Raji (cell line): ENCODE data around the gene APOF.
A peak's percentile ranks its signal among the peaks of the same experiment; 100 is the strongest.

ENCODE experiments used
- POLR2A ChIP-seq: IDR thresholded peaks from 2 replicates; pipeline ENCODE4 v1.6.1; 2011; ENCODE audit warnings: low read depth, low read length, control low read depth; ENCODE audit not compliant: insufficient read depth

The APOF gene

DNA sequence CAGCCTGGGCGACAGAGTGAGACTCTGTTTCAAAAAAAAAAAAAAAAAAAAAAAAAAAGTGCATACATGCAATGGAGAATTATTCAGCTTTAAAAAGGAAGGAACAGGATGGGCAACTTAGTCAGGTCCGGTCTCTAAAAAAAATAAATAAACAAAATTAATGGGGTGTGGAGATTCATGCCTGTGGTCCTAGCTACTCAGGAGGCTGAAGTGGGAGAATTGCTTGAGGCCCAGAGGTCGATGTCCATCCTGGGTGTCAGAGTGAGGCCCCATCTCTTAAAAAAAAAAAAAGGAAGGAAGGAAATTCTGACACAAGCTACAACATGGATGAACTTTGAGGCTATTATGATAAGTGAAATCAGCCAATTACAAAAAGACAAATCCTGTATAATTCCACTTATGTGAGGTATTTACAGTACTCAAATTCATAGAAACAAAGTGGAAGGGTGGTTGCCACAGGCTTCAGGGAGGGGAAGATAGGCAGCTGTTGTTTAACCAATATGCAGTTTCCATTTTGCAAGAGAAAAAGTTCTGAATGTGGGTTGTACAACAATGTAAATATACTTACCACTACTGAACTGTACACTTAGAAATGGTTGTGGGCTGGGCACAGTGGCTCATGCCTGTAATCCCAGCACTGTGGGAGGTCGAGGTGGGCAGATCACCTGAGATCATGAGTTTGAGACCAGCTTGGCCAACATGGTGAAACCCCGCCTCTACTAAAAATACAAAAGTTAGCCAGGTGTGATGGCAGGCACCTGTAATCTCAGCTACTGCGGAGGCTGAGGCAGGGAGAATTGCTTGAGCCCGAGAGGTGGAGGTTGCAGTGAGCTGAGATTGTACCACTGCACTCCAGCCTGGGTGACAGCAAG, 12.3 kb upstream of the APOF start:
- TF ChIP-seq POLR2A, result 0 out of 2 replicates have a peak, but pooled peaks have one; percentile 10

DNA sequence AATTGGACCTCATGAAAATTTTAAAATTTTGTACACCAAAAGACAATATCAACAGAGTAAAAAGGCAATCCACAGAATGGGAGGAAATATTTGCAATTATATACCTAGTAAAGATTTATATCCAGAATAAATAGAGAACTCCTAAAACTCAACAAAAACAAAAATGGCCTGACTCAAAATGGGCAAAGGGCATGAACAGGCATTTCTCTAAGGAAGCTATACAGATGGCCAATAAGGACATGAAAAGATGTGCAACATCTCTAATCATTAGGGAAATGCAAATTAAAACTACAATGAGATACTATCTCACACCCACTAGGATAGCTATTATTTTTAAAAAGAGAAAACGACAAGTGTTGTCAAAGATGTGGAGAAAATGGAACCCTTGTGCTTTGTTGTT, 10.9 kb upstream of the APOF start:
- TF ChIP-seq POLR2A, result no peak

DNA sequence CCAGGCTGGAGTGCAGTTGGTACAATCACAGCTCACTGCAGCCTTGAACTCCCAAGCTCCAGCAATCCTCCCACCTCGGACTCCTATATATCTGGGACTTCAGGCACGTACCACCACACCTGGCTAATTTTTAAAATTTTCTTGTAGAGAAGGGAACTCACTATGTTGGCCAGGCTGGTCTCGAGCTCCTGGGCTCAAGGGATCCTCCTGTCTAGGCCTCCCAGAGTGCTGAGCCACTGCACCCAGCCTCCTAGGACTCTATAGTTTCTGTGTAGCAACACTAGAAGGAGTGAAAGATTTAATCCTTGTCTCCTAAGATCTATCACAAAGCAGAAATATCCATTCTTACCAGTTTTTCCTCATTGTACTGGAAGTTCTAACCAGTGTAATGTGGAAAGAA, 4.3 kb upstream of the APOF start:
- TF ChIP-seq POLR2A, result no peak

DNA sequence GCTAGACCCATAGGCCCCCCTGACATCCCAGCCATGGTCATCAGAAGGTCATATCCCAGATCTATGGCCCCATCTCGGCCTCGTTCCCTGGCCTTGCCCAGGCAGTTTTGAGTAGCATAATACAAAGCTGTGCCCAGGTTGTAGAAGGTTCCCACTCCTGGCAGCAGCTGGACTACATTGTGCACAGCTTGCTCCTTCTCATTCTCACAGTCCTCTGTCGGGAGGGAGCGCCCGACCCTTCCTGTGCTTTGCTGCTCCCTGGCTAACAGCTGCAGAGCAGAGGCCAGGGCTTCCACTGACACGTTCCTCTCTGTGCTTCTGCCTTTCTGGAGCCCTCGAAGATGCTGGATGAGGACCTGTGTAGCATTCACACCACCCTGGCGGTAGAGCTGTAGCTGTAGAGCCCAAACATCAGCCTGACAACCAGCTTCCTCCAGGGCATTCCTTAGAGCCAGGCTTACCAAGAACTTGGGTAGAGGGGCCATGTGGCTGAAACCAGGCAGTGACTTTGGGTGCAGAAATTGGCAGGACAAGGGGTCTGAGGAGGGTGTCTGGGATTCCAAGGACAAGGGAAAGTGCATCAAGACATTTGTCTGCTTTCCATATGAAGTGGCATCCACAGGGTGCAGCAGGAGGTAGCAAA, 1.0 kb downstream of the APOF start:
- TF ChIP-seq POLR2A, result no peak

DNA sequence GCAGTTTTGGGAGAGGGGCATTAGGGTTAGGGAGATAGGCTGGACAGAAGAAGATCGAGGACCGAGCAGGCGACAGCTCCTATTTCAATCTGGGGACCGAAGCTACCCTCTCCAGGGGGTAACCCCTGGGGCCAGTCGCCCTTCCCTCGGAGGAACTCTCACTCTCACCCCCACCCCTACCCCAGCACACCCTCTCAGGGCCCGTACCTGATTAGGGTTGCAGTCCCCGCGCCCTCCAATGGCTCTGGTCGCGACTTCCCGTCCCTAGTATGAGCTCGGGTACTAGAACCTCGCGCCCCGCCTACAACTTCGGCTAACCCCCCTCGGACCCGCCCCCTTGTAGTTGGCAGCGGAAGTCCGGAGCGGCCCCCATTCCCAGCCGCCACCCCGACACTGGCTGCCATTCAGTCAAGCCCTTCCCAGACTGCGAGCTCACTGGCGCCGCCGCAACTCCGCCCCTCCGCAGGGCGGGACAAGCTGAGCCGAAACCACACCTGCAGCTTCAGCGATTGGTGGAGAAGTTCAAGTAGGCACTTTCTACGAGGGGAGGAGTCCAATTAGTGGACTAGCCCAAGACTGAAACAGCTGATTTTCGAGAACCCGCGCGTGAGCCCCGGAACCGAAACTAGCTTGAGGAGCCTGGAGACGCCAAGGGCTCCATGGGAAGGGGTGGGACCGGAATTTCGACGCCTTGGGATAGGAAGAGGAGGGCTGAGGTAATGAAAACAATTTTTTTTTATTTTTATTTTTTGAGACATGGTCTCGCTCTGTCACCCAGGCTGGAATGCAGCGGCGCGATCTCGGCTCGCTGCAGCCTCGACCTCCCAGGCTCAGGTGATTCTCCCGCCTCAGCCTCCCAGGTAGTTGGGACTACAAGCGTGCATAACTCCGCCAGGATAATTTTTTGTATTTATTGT, 2.5 kb downstream of the APOF start, which contains the start of gene STAT2:
TSS of gene STAT2 (minus strand) at position 257 of the 917 bp plus-strand sequence. CDS start 3,536 bp downstream, outside the sequence.
- TF ChIP-seq POLR2A, result peak; percentile 82

DNA sequence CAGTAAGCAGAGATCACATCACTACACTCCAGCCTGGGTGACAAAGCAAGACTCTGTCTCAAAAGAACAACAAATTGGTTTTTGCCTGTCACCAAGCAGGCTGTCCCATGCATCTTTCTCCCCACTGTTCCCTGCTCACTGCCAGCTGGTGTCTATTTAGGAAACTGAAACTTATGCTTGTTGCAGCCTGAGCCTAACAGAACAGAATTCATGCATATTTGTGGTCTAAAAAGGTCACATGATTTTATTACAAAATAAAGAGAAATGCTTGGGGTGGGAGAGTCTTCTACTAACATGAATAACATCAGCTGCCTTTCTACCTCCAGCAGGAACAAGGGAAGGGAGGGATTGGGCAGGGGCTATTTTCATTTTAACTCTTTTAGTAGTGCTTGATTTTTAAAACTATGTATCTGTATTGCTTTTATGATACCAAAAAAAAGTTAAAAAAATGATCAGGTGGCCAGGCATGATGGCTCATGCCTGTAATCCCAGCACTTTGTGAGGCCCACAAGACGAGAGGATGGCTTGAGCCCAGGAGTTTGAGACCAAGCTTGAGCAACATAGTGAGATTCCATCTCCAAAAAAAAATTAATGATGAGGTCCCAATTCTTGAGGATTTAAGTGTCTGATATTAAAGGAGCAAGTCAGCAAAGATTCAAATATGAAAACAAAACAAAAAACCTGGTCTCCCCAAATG, 3.7 kb downstream of the APOF start:
- no peak for TF ChIP-seq POLR2A

DNA sequence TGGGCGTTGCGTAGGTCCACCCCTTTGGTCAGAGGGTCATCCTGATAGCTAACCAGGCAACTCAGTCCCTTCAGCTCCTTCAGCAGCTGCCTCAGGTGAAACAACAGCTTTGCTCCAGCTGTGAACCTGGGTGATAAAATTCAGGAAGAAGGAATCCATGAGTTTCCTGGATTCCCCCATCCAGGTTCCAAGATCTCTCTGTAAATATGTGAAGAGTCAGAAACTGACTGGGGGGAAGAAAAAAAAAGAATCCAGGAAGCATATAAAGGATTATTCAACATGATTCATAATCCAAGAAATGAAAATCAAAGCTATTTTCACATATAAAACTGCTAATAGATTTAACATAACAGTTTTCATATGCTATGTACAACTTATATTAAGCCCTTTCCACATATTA, 11.3 kb downstream of the APOF start:
- no peak for TF ChIP-seq POLR2A

DNA sequence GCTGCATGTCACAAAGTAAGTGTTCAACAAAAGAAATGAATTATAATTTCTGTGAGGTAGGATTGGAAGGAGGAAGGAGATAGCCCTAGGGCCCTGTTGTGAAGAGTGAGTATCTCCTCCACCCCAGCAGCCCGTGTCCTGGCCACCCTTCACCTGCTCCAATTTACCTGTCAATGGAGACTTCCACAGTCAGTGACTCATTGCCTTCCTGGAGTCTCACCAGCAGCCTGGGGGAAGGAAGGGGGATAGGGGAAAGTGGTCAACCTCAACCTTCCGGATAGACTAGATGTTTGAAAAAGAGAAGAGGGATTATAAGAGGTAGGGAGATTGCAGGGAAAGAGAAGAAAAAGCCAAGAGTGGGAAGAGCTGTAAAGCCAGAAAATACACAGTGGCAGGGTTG, 12.0 kb downstream of the APOF start:
- no peak for TF ChIP-seq POLR2A

DNA sequence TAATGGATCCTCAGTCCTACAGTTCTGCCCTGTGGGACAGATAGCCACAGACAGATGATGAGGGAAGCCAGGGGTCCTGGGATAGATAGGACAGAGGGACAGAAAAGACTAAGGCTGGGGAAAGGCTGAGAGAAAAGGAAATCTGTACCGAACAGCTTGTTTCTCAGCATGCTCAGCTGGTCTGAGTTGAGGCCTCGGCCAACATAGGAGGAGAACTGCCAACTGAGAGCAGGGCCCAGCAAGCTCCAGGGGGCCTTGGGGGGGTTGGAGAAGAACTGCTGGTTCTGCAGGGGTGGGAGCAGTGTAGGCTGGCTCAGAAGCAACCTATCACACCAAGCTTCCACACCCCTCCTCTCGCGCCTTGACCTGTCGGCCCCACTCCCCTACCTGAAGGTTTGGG, 13.9 kb downstream of the APOF start:
- no peak for TF ChIP-seq POLR2A

DNA sequence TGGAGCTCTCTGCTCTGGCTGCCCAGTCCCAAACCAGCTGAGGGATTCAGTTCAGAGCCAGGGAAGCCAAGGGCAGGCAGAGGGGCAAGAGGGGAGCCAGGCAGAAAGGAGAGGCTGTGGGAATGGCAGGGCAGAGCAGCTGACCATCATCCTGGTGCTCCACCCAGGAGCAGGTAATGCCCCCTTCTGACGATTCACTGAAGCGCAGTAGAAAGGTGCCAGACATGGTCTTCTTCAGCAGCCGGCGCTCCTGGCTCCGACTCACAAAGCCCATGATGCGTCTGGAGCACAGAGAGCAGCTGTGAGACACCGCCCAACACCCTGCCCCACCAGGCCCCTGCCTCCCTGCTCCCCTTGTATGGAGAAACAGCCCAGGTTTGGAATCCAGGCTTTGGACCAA, 16.0 kb downstream of the APOF start:
- TF ChIP-seq POLR2A, result no peak

DNA sequence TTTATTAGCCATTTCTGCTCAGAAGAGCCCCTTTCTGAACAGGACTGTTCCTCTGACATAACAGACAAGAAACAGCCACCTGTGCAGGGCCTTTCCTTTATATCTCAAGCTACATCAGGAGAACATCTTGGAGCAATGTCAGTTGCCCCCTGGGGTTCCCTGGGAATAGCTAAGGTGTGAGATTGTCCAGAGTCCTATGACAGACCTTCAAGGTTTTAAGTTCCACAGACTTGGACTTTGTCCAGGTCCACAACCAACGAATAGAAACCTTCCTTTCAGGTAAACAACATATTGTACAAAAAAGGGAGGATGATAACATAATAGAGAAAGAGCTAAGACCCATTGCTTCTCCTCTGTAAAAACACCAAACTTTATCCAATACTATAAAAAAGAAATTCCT, 21.0 kb downstream of the APOF start:
- no peak for TF ChIP-seq POLR2A

DNA sequence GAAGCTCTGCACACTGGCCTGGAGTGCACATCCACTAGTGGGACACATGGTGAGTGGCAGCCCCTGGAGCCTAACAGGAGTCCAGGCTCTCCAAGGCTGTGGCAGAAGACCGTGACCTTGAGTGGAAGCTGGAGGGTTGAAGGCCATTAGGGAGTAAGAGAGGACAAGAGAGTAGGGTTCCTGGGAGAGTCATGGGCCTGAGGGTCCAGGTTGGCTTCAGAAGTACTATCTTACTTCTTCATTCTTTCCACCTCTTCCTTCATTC, 23.6 kb downstream of the APOF start:
- TF ChIP-seq POLR2A, result no peak

DNA sequence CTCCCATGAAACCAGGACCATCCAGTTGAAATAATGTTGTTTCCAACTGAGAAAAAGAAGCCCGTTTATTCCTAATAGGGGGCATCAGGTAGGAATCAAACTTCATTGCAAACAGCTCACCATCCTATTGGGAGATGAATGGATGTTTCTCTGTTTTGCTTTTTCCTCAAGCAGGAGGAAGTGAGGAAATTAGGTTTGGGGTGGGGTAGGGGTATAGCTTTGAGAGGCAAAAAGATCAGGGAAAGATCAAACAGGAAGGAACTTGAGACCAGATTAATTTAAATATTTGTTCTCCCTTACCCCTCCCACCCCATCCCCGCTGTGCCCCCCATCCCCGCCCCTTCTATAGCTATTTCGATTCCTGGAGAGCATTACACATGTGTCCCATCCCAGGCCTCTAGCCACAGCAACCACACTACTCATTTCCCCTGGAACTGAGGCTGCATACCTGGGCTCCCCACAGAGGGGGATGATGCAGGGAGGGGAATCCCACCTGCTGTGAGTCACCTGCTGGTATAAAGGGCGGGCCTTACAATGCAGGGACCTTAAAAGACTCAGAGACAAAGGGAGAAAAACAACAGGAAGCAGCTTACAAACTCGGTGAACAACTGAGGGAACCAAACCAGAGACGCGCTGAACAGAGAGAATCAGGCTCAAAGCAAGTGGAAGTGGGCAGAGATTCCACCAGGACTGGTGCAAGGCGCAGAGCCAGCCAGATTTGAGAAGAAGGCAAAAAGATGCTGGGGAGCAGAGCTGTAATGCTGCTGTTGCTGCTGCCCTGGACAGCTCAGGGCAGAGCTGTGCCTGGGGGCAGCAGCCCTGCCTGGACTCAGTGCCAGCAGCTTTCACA, 24.1 kb downstream of the APOF start, which contains the start of gene IL23A:
TSS of gene IL23A (plus strand) at position 577 of the 850 bp plus-strand sequence. CDS start at position 738, 161 bp downstream.
- no peak for TF ChIP-seq POLR2A

DNA sequence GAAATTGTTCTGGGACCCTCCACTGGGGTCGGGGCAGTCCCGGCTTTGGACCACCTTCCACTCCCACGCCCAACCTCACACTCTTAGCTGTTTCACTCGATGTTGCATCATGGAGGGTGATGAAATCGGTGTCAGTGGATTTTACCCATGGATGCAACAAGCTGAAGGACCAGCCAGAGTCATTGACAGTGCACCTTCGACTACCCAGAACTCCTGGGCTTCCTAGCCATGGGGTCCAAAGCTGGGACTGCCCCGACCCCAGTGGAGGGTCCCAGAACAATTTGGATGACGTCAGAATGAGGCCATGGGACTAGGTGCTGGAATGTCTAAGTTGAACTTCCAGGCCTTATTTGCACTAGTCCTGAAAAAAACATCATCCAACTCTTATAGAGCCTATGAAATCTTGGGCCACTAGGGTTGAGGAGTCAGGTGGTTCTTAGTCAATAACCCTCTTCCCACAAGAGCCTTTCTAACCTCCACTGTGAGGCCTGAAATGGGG, 24.9 kb downstream of the APOF start:
- TF ChIP-seq POLR2A, result no peak
